Activated CD4-positive, CD25-positive, alpha-beta regulatory T cell (primary cell): ENCODE measurements around the gene GNG10.
A peak's percentile ranks its signal among the peaks of the same experiment; 100 is the strongest.
"Not testable (repeated sequence)": the region's sequence is repeated elsewhere in the genome, so short reads cannot be mapped to it uniquely, and the experiment has no call there.

ENCODE experiments used
- DNase-seq, 4 experiments: peaks; one replicate each; lab custom pipeline; 2025; lab: John Stamatoyannopoulos, UW

The GNG10 gene

GRCh38 chr9:111661150-111661801, at the start of gene GNG10:
TSS of gene GNG10 (plus strand) at chr9:111661605. CDS start at chr9:111661635, 30 bp downstream.
- peak; percentile 27 to 59 (median 42) for DNase-seq

GRCh38 chr9:111613436-111614040, 47.9 kb upstream of the GNG10 start:
- no peak for DNase-seq

GRCh38 chr9:111615928-111616327, 45.5 kb upstream of the GNG10 start:
- no peak for DNase-seq

- DNase-seq: not testable (repeated sequence)
Observed at GRCh38 chr9:111617349-111617748, 44.1 kb upstream of the GNG10 start.

- DNase-seq: peak in 1 of 4 experiments; percentile 6
Observed at GRCh38 chr9:111621895-111622480, 39.4 kb upstream of the GNG10 start.

GRCh38 chr9:111622626-111623025, 38.8 kb upstream of the GNG10 start:
- DNase-seq: no peak

- DNase-seq: no peak
Observed at GRCh38 chr9:111627260-111627963, 34.0 kb upstream of the GNG10 start.

- DNase-seq: no peak
Observed at GRCh38 chr9:111628411-111628810, 33.0 kb upstream of the GNG10 start.

GRCh38 chr9:111630182-111630963, 31.0 kb upstream of the GNG10 start:
- DNase-seq: no peak

- DNase-seq: no peak
Observed at GRCh38 chr9:111630964-111631213, 30.5 kb upstream of the GNG10 start.

- peak; percentile 79 to 95 (median 88) for DNase-seq
Observed at GRCh38 chr9:111631214-111631971, 30.0 kb upstream of the GNG10 start, which contains the start of gene DNAJC25. TSS of gene DNAJC25 (plus strand) at chr9:111631334. CDS start at chr9:111631408, 74 bp downstream.

GRCh38 chr9:111632060-111632459, 29.3 kb upstream of the GNG10 start:
- DNase-seq: no peak

GRCh38 chr9:111632695-111633388, 28.6 kb upstream of the GNG10 start:
- no peak for DNase-seq

- no peak for DNase-seq
Observed at GRCh38 chr9:111633389-111633736, 28.0 kb upstream of the GNG10 start.

GRCh38 chr9:111634860-111635259, 26.5 kb upstream of the GNG10 start:
- no peak for DNase-seq

GRCh38 chr9:111637421-111637950, 23.9 kb upstream of the GNG10 start:
- DNase-seq: no peak

- DNase-seq: no peak
Observed at GRCh38 chr9:111644195-111644772, 17.1 kb upstream of the GNG10 start.

- DNase-seq: no peak
Observed at GRCh38 chr9:111645806-111646205, 15.6 kb upstream of the GNG10 start.

- DNase-seq: no peak
Observed at GRCh38 chr9:111646417-111646816, 15.0 kb upstream of the GNG10 start.

GRCh38 chr9:111648066-111648465, 13.3 kb upstream of the GNG10 start:
- DNase-seq: no peak
